ENCODE results near the gene SMC5. TPM values are rescaled to one million over a fixed set of nuclear protein-coding genes. Genes with fewer than 3 reads are reported as not detected.

Gene SMC5
- total and polyA plus RNA-seq, 2 of the 8 experiments (the other 6 are each of a cell fraction or from before 2014, with no cell fraction given): 4.5 to 22.6 TPM

DNA sequence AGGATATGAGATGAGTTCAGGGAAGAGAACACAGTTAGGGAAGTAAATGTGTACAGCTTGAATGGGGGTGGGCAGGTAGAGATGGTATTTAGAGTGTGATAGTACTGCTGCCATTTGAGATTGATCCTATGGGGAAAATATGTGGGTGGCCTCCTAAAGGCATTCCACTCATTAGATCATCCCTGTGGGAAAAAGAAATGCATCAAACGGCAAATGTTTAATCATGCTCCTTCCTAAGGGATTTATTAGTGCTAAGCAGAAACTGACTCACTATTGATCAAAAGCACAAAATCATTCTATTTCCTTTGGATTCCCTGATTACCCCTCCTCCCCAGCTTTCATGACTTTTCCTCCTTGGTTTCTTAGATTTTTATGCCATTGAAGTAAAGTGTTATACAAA, 36.4 kb upstream of the SMC5 start (continued):
- TF ChIP-seq RBBP5 (IDR thresholded peaks at IDR 0.05; ENCODE audit: borderline replicate concordance, low read depth, low read length): no peak
- no peak for TF ChIP-seq SRF (IDR thresholded peaks at IDR 0.05; ENCODE audit: low read depth, low read length)
- TF ChIP-seq TAF7 (optimal IDR thresholded peaks at IDR 0.05; ENCODE audit: borderline replicate concordance, low read depth, low read length): no peak
- TF ChIP-seq, protein P1, sequence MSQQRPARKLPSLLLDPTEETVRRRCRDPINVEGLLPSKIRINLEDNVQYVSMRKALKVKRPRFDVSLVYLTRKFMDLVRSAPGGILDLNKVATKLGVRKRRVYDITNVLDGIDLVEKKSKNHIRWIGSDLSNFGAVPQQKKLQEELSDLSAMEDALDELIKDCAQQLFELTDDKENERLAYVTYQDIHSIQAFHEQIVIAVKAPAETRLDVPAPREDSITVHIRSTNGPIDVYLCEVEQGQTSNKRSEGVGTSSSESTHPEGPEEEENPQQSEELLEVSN (IDR thresholded peaks at IDR 0.05): no peak
- no peak for TF ChIP-seq RXRA (IDR thresholded peaks at IDR 0.05; ENCODE audit: insufficient read depth, low read depth, low read length)
